Nephron progenitor cell (in vitro differentiated cells): ENCODE results near the gene CNOT6.
A peak's percentile ranks its signal among the peaks of the same experiment; 100 is the strongest.

Experiments
- DNase-seq: peaks from one replicate; pipeline ENCODE4 v3.0.0; 2021
- H3K27ac Mint-ChIP-seq: 2 replicates; pipeline ENCODE4 v1.8.0; 2021; ENCODE audit warnings: mild to moderate bottlenecking, moderate library complexity, mixed read lengths
- H3K27me3 Mint-ChIP-seq: 2 replicates; pipeline ENCODE4 v1.8.0; 2021; ENCODE audit warnings: mild to moderate bottlenecking, low read depth, mixed read lengths; ENCODE audit not compliant: poor library complexity
- H3K36me3 Mint-ChIP-seq: 2 replicates; pipeline ENCODE4 v1.8.0; 2021; ENCODE audit warnings: low read depth, mixed read lengths
- H3K4me1 Mint-ChIP-seq: 2 replicates; pipeline ENCODE4 v1.8.0; 2021; ENCODE audit warnings: mixed read lengths
- H3K4me3 Mint-ChIP-seq: 2 replicates; pipeline ENCODE4 v1.8.0; 2021; ENCODE audit warnings: mild to moderate bottlenecking, moderate library complexity, mixed read lengths
- H3K9me3 Mint-ChIP-seq: 2 replicates; pipeline ENCODE4 v1.8.0; 2021; ENCODE audit warnings: mild to moderate bottlenecking, moderate library complexity, mixed read lengths
- CTCF ChIP-seq: fragments of 200-600 bp; sonication (generic); IDR thresholded peaks from 2 replicates; pipeline ENCODE4 v1.5.0; 2021; ENCODE audit warnings: antibody characterized with exemption

CNOT6 gene

GRCh38 chr5:180604271-180604670 lies 110.1 kb downstream of the CNOT6 start:
- H3K4me3 Mint-ChIP-seq = no peak overlapping the region
- H3K27ac Mint-ChIP-seq = peak overlapping the region; percentile 86
- no peaks in the 10 kb centered on the region for H3K9me3 Mint-ChIP-seq
- peaks cover 3% of the 10 kb centered on the region for H3K27me3 Mint-ChIP-seq
- no peak for TF ChIP-seq CTCF
- no peaks in the 10 kb centered on the region for H3K36me3 Mint-ChIP-seq
- H3K4me1 Mint-ChIP-seq = peaks cover 59% of the 10 kb centered on the region
- DNase-seq = no peak

- Mint-ChIP-seq H3K9me3 (no peaks in the 10 kb centered on the region), H3K27ac (no peak overlapping the region), H3K4me3 (no peak overlapping the region), H3K4me1 (peaks cover 61% of the 10 kb centered on the region), H3K36me3 (no peaks in the 10 kb centered on the region), H3K27me3 (peaks cover 3% of the 10 kb centered on the region)
- peak; percentile 56 for DNase-seq
- TF ChIP-seq CTCF = peak; percentile 72
Measured at GRCh38 chr5:180605554-180606214, 111.5 kb downstream of the CNOT6 start.

- TF ChIP-seq CTCF = peak; percentile 13
- Mint-ChIP-seq H3K27me3 (peaks cover 3% of the 10 kb centered on the region), H3K4me1 (peaks cover 59% of the 10 kb centered on the region), H3K27ac (no peak overlapping the region), H3K36me3 (no peaks in the 10 kb centered on the region), H3K4me3 (no peak overlapping the region), H3K9me3 (no peaks in the 10 kb centered on the region)
- no peak for DNase-seq
Measured at GRCh38 chr5:180606215-180606785, 112.1 kb downstream of the CNOT6 start.

- Mint-ChIP-seq H3K27ac (peak overlapping the region; percentile 56), H3K4me3 (peak overlapping the region; percentile 21), H3K4me1 (peaks cover 55% of the 10 kb centered on the region), H3K27me3 (peaks cover 3% of the 10 kb centered on the region), H3K36me3 (no peaks in the 10 kb centered on the region), H3K9me3 (no peaks in the 10 kb centered on the region)
- DNase-seq = no peak
- no peak for TF ChIP-seq CTCF
Measured at GRCh38 chr5:180607861-180608571, 113.8 kb downstream of the CNOT6 start.

GRCh38 chr5:180608572-180609310 lies 114.6 kb downstream of the CNOT6 start:
- Mint-ChIP-seq H3K4me3 (peak overlapping the region; percentile 21), H3K4me1 (peaks cover 61% of the 10 kb centered on the region), H3K9me3 (no peaks in the 10 kb centered on the region), H3K27me3 (peaks cover 3% of the 10 kb centered on the region), H3K27ac (peak overlapping the region; percentile 56), H3K36me3 (no peaks in the 10 kb centered on the region)
- DNase-seq = no peak
- no peak for TF ChIP-seq CTCF
